ENCODE results near the gene MRPL38.
A peak's percentile ranks its signal among the peaks of the same experiment; 100 is the strongest.

MRPL38 gene

DNA sequence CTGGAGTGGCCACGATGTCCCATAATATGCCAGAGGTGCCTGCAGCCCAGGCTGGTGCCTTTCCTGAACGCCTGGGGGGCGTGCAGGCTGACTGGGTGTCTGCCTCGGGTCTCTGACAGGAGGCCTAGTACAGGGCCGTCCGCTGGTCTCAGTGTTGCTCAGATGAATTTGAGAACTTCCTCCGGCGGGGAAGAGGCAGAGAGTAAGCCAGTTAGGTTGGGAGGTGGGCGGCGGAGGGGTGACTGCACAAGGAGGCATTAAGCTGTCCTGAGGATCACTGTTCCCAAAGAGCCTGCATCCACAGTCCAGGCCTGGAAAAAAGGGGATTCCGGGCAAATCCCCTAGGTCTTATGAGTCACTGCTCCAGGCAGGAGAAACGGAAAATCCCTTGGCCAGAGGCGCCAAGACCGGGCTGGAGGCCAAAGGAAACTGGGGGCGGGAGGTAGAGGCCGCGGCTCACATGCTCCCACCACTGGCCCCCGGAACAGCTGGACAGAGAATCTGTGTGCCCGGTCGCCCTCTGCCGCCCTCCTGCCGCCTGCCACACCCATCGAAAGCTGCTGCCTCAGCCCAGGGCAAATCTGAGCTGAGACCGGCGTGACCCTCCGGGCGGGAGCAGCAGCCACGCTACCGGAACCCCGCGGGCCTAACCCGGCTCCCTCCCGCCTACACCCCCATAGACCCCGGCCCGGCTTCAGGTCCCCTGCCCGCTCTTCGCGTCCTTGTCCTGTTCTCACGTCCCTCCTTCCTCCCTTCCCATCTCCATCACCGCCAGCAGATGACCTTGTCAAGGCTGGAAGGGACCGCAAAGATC lies 27.5 kb downstream of the MRPL38 start:
- no peak overlapping the region for H2AFZ ChIP-seq (ENCODE audit: low read depth, low read length)
- H3K4me1 ChIP-seq (ENCODE audit: insufficient read depth, low read length) = peaks cover 14% of the 10 kb centered on the region
- ATAC-seq (ENCODE audit: insufficient read depth, low read depth) = no peak
- no peaks in the 10 kb centered on the region for H3K9me3 ChIP-seq (ENCODE audit: insufficient read depth, low read length, severe bottlenecking)
- H3K27me3 ChIP-seq (ENCODE audit: insufficient read depth, low read length, poor library complexity) = no peaks in the 10 kb centered on the region
- no peak overlapping the region for H3K27ac ChIP-seq (ENCODE audit: low read length)
- H3K4me2 ChIP-seq (ENCODE audit: insufficient read depth, low read length) = no peak overlapping the region
- no peaks in the 10 kb centered on the region for H3K36me3 ChIP-seq (ENCODE audit: insufficient read depth, low read length)
- no peak for TF ChIP-seq EZH2 (IDR thresholded peaks at IDR 0.05; ENCODE audit: borderline replicate concordance, low read depth, low read length, severe bottlenecking)
- no peak for DNase-seq
- no peak overlapping the region for H3K9ac ChIP-seq (ENCODE audit: low read depth, low read length)
- H4K20me1 ChIP-seq (ENCODE audit: insufficient read depth, low read length) = no peaks in the 10 kb centered on the region
- no peak overlapping the region for H3K4me3 ChIP-seq (ENCODE audit: low read depth in 1 of 2, low read length in 2 of 2)
- no peaks in the 10 kb centered on the region for H3K79me2 ChIP-seq (ENCODE audit: insufficient read depth, low read length)

DNA sequence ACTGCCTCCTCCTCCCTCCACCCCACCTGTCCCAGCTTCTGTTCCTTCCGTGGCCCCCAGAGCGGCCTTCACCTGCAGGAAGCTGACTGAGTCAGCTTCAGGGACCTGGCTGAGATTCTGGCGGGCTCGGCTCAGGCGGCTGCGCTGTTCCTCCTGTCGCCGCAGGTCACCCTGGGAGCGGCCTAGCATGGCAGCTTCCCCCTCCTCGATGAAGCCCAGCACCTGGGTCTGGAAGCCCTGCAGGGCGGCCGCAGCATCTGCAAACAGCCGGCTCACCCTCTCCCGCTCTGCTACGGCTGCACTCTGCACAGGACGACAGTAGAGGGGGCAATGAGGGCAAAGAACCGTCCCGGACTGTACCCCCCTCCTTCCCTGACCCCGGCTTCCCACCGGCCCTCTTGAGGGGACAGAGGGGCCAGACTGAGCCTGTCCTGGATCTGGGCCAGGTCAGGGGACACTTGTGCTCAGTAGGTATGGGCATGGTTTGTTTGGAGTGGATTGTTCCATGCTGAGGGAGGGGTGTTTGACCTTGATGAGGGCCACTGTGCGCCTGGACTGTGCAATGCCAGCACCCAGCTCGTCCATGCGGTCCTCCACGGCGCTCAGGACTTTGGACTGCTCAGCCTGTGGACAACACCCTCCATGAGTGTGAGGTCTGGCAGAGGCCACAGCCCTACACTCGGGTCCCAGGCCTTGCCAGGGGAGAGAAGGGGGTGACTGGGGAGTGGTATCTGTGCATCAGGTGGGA lies 28.3 kb downstream of the MRPL38 start:
- H3K4me3 ChIP-seq (ENCODE audit: low read depth in 1 of 2, low read length in 2 of 2) = no peak overlapping the region
- TF ChIP-seq, protein P1, sequence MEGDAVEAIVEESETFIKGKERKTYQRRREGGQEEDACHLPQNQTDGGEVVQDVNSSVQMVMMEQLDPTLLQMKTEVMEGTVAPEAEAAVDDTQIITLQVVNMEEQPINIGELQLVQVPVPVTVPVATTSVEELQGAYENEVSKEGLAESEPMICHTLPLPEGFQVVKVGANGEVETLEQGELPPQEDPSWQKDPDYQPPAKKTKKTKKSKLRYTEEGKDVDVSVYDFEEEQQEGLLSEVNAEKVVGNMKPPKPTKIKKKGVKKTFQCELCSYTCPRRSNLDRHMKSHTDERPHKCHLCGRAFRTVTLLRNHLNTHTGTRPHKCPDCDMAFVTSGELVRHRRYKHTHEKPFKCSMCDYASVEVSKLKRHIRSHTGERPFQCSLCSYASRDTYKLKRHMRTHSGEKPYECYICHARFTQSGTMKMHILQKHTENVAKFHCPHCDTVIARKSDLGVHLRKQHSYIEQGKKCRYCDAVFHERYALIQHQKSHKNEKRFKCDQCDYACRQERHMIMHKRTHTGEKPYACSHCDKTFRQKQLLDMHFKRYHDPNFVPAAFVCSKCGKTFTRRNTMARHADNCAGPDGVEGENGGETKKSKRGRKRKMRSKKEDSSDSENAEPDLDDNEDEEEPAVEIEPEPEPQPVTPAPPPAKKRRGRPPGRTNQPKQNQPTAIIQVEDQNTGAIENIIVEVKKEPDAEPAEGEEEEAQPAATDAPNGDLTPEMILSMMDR (IDR thresholded peaks at IDR 0.05; ENCODE audit: borderline replicate concordance, extremely low read depth, low read length, poor library complexity, severe bottlenecking) = no peak
- no peak for TF ChIP-seq EZH2 (IDR thresholded peaks at IDR 0.05; ENCODE audit: borderline replicate concordance, low read depth, low read length, severe bottlenecking)
- no peaks in the 10 kb centered on the region for H3K36me3 ChIP-seq (ENCODE audit: insufficient read depth, low read length)
- no peak overlapping the region for H3K27ac ChIP-seq (ENCODE audit: low read length)
- peaks cover 6% of the 10 kb centered on the region for H3K4me1 ChIP-seq (ENCODE audit: insufficient read depth, low read length)
- no peak overlapping the region for H3K4me2 ChIP-seq (ENCODE audit: insufficient read depth, low read length)
- H3K79me2 ChIP-seq (ENCODE audit: insufficient read depth, low read length) = no peaks in the 10 kb centered on the region
- H2AFZ ChIP-seq (ENCODE audit: low read depth, low read length) = no peak overlapping the region
- H3K9me3 ChIP-seq (ENCODE audit: insufficient read depth, low read length, severe bottlenecking) = no peaks in the 10 kb centered on the region
- no peaks in the 10 kb centered on the region for H3K27me3 ChIP-seq (ENCODE audit: insufficient read depth, low read length, poor library complexity)
- H4K20me1 ChIP-seq (ENCODE audit: insufficient read depth, low read length) = no peaks in the 10 kb centered on the region
- ATAC-seq (ENCODE audit: insufficient read depth, low read depth) (no peak; the same call in 1 of the 3 replicates), DNase-seq (peak; percentile 27)
- H3K9ac ChIP-seq (ENCODE audit: low read depth, low read length) = no peak overlapping the region

DNA sequence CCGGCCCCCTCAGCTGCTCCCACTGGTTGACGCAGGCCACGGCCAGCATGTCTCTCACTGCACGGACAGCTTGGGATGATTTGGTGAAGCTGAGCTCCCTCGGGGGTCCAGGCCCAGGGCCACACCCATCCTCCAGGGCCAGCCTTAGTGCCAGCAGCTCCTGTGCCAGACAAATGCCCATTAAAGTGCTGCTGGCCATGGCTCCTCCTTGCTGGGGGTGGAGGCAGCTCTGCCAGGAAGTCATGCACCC lies 28.8 kb downstream of the MRPL38 start:
- Histone ChIP-seq H3K4me2 (ENCODE audit: insufficient read depth, low read length) (no peak overlapping the region), H3K4me1 (ENCODE audit: insufficient read depth, low read length) (0 out of 2 replicates have a peak, but pooled peaks cover 2% of the 10 kb centered on the region), H3K27ac (ENCODE audit: low read length) (no peak overlapping the region), H3K36me3 (ENCODE audit: insufficient read depth, low read length) (no peaks in the 10 kb centered on the region), H3K27me3 (ENCODE audit: insufficient read depth, low read length, poor library complexity) (no peaks in the 10 kb centered on the region), H3K9ac (ENCODE audit: low read depth, low read length) (no peak overlapping the region), H3K4me3 (ENCODE audit: low read depth in 1 of 2, low read length in 2 of 2) (no peak overlapping the region), H3K79me2 (ENCODE audit: insufficient read depth, low read length) (no peaks in the 10 kb centered on the region), H4K20me1 (ENCODE audit: insufficient read depth, low read length) (no peaks in the 10 kb centered on the region), H3K9me3 (ENCODE audit: insufficient read depth, low read length, severe bottlenecking) (no peaks in the 10 kb centered on the region), H2AFZ (ENCODE audit: low read depth, low read length) (no peak overlapping the region; the same call in 1 of the 2 replicates)
- peak; percentile 51; the same call in 1 of the 3 replicates for ATAC-seq (ENCODE audit: insufficient read depth, low read depth)
- no peak for DNase-seq
- no peak for TF ChIP-seq EZH2 (IDR thresholded peaks at IDR 0.05; ENCODE audit: borderline replicate concordance, low read depth, low read length, severe bottlenecking)
- TF ChIP-seq, protein P1 (IDR thresholded peaks at IDR 0.05; ENCODE audit: borderline replicate concordance, extremely low read depth, low read length, poor library complexity, severe bottlenecking) = no peak

Data from DND-41 (cell line).